ENCODE results near the gene EPS15.
"Not testable (repeated sequence)": the region's sequence is repeated elsewhere in the genome, so short reads cannot be mapped to it uniquely, and the experiment has no call there.

The EPS15 gene

DNA sequence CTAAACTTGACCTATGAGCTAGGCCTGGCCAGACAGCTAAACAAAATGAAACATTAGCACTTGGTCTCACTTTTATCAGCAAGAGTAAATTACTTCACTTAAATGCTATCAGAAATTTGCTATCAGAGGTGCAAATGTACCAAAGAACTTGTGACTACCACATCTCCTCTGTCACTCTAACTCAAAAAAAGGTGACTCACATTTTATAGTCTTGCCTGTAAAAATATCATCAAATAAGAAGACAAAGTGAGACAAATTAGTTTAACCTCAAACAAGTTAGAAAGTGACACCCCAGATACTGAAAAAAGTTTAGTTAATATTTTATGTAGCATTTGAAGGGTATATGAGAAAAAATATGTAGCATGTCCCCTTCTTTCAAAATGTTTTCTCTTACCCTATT is 76.9 kb downstream of the EPS15 start:
- no peak overlapping the region for H3K4me3 ChIP-seq (ENCODE audit: low read depth, low read length)
- DNase-seq (ENCODE audit: low read depth), result no peak
- TF ChIP-seq, protein P1, sequence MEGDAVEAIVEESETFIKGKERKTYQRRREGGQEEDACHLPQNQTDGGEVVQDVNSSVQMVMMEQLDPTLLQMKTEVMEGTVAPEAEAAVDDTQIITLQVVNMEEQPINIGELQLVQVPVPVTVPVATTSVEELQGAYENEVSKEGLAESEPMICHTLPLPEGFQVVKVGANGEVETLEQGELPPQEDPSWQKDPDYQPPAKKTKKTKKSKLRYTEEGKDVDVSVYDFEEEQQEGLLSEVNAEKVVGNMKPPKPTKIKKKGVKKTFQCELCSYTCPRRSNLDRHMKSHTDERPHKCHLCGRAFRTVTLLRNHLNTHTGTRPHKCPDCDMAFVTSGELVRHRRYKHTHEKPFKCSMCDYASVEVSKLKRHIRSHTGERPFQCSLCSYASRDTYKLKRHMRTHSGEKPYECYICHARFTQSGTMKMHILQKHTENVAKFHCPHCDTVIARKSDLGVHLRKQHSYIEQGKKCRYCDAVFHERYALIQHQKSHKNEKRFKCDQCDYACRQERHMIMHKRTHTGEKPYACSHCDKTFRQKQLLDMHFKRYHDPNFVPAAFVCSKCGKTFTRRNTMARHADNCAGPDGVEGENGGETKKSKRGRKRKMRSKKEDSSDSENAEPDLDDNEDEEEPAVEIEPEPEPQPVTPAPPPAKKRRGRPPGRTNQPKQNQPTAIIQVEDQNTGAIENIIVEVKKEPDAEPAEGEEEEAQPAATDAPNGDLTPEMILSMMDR (IDR thresholded peaks at IDR 0.05; ENCODE audit: control insufficient read depth, extremely low read depth, insufficient read depth), result no peak

DNA sequence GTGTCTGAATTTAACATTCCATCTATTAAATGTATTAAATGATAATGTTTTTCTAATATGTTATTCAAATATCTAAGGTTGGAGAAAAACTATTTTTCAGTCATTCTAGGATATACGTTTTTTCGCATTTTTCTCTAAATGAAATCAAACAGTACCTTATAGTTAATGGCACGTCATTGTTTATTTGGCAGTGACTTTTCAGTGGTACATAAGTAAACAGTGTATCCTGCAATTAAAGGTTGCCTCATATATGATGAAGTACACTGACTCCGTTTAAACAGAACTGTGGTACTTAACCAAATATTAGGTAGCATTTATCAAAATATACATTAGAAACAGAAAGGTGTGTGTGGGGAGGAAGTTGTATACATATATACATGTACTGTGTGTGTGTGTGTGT is 79.2 kb downstream of the EPS15 start:
- TF ChIP-seq, protein P1 (IDR thresholded peaks at IDR 0.05; ENCODE audit: control insufficient read depth, extremely low read depth, insufficient read depth), result no peak
- no peak overlapping the region for H3K4me3 ChIP-seq (ENCODE audit: low read depth, low read length)
- no peak for DNase-seq (ENCODE audit: low read depth)

DNA sequence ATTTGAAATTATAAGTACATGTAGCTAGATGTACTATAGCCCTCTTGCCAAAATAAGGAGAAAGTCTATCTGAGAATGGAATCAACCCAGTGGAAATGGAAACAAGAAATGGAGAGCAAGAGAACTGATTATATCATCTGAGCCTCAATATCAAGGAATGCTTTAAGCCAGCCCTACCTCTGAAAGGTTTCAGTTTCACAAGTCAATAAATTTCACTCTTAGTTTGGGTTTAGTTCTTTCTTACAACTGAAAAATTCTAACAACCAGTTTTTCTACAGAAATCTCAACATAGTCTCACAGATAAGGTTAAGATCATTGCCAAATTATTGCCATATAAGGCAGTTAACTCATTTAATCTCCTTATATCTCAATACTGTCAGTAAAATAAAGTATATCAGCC is 80.0 kb downstream of the EPS15 start:
- no peak for DNase-seq (ENCODE audit: low read depth)
- TF ChIP-seq, protein P1 (IDR thresholded peaks at IDR 0.05; ENCODE audit: control insufficient read depth, extremely low read depth, insufficient read depth), result no peak
- H3K4me3 ChIP-seq (ENCODE audit: low read depth, low read length), result no peak overlapping the region

DNA sequence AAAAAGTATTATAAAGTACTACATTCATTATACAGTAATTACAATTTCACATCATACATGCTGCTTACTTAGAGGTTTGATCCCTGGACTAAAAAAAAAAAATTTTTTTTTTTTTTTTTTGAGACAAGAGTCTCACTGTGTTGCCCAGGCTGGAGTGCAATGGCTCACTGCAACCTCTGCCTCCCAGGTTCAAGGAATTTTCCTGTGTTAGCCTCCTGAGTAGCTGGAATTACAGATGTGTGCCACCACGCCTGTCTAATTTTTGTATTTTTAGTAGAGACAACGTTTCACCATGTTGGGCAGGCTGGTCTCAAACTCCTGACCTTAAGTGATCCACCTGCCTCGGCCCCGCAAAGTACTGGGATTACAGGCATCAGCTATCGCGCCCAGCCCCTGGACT is 81.7 kb downstream of the EPS15 start:
- not testable (repeated sequence) for DNase-seq (ENCODE audit: low read depth); H3K4me3 ChIP-seq (ENCODE audit: low read depth, low read length)

DNA sequence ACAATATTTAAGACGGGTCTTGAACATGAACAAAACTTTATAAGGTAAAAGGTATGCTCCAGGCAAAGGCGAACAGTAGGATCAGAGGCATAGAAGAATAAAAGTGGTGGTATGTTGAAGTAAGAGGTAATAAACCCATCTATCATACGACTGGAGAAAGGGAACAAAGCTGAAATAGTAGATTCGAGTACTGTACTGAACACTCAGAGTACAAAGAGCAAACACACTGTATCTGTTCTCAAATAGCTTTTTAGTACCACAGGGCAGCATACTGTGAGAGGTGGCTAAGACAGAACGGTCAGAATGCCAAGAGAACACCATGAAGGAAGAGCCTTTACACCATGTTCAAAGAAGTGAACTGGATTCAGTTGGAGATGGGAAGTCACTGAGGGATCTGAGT is 83.2 kb downstream of the EPS15 start:
- TF ChIP-seq, protein P1 (IDR thresholded peaks at IDR 0.05; ENCODE audit: control insufficient read depth, extremely low read depth, insufficient read depth), result no peak
- H3K4me3 ChIP-seq (ENCODE audit: low read depth, low read length), result no peak overlapping the region
- no peak for DNase-seq (ENCODE audit: low read depth)

DNA sequence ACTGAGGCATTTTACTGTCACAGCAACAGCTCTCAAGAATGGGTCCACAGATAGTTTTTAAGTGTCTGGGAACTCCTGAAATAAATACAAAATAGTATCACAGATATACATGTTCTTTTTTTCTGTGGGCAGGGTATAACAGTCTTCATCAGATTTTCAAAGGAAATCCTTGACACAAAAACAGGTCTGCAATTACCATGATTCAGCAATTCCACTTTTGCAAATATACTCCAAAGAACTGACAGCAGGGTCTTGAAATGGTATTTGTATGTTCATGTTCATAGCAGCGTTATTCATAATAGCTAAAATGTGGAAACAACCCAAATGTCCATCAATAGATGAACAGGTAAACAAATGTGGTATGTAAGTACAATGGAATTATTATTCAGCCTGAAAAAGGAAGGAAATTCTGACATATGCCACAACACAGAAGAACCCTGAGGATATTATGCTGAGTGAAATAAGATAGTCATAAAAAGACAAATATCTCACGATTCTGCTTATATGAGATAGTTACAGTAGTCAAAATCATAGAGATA is 85.0 kb downstream of the EPS15 start:
- DNase-seq (ENCODE audit: low read depth), result no peak
- H3K4me3 ChIP-seq (ENCODE audit: low read depth, low read length), result no peak overlapping the region
- TF ChIP-seq, protein P1 (IDR thresholded peaks at IDR 0.05; ENCODE audit: control insufficient read depth, extremely low read depth, insufficient read depth), result no peak

DNA sequence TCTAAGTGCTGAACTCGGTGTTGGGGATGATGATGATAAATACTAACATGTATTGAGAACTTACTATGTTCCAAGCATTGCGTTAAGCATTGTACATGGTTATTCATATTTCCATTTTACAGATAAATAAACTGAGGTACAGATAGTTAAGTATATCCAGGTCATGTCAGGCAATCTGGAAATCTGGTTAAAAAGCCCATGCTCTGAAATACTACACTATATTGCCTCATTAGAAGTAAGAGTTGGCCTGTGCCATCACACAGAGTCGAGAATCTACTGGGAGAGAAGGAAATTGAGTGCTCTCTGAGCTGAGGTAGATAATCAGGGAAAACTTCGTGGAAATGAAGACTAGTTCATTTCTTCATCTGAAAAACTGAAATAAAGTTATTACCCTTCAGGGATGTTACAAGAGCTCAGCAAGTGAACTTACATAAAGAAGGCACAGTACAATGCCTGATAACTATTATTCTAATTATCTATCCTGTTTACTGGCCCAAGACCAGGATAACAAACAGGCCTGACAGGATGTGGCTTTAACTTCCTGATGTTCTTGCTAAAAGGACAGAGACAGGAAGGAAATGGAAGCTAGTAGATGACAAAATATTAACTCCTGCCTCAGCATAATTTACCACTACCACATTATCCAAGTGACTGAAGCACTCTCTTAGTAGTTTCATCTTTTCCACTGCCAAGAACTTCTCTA is 85.6 kb downstream of the EPS15 start:
- TF ChIP-seq, protein P1 (IDR thresholded peaks at IDR 0.05; ENCODE audit: control insufficient read depth, extremely low read depth, insufficient read depth), result no peak
- H3K4me3 ChIP-seq (ENCODE audit: low read depth, low read length), result no peak overlapping the region
- DNase-seq (ENCODE audit: low read depth), result peak; percentile 50
